Measurements from ENCODE around the gene TTYH3. TPM values are rescaled to one million over a fixed set of nuclear protein-coding genes. Genes with fewer than 3 reads are reported as not detected.
"Not testable (repeated sequence)": the region's sequence is repeated elsewhere in the genome, so short reads cannot be mapped to it uniquely, and the experiment has no call there.

TTYH3 gene, protein sequence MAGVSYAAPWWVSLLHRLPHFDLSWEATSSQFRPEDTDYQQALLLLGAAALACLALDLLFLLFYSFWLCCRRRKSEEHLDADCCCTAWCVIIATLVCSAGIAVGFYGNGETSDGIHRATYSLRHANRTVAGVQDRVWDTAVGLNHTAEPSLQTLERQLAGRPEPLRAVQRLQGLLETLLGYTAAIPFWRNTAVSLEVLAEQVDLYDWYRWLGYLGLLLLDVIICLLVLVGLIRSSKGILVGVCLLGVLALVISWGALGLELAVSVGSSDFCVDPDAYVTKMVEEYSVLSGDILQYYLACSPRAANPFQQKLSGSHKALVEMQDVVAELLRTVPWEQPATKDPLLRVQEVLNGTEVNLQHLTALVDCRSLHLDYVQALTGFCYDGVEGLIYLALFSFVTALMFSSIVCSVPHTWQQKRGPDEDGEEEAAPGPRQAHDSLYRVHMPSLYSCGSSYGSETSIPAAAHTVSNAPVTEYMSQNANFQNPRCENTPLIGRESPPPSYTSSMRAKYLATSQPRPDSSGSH
- polyA plus RNA-seq (2013, experiment 1 of 2): 158 TPM
- polyA plus RNA-seq (2013, experiment 2 of 2): 128 TPM

DNA sequence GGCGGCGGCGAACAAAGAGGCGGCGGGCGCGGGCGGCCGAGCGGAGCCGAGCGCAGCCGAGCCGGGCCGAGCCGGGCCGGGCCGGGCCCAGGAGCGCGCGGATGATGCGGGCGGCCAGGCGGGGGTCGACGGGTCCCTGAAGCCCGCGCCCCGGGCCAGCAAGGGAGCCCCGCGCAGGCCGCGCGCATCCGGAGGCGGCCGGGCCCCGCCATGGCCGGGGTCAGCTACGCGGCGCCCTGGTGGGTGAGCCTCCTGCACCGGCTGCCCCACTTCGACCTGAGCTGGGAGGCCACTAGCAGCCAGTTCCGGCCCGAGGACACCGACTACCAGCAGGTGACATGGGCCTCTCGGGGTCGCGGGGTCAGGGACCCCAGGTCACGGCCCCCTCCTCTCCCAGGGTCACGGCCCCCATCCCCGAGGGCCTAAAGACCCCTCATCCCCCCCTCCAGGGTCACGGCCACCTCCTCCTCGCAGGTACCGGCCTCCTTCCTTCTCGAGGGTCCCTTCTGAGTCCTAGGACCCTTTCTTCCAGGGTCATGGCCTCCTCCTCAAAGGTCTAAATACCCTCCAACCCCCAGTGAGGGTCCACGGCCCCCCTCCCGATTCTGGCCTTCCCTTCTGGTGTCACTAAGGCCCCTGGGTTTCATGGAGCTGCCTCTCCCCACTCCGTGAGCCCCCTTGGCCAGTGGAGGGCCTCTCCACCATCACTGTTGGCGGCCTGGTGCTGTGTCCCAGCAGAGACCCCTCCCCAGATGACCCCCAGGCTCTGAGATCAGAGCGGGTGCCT is at the start of gene TTYH3:
Gene TTYH3, plus strand, starts transcription at position 41 of the 787 bp plus-strand sequence. Its CDS starts 170 bp downstream, at position 211.
- peaks cover 23% of the 10 kb centered on the region for H3K36me3 ChIP-seq (ENCODE audit: control insufficient read depth, insufficient read depth, low read length)
- H3K4me3 ChIP-seq (ENCODE audit: extremely low read depth, insufficient read depth, low read length, poor library complexity, severe bottlenecking): peak within 1 kb of the TSS; percentile 82
- 0 to 1% methylated on average over 19 to 53 of the region's 62 CpGs for WGBS, 2 experiments (ENCODE audit: insufficient coverage in 2 of 2)
- peak within 1 kb of the TSS; percentile 76 for H3K27ac ChIP-seq (ENCODE audit: low read depth, low read length, severe bottlenecking)
- H3K4me1 ChIP-seq (ENCODE audit: control insufficient read depth, insufficient read depth, low read length, poor library complexity, severe bottlenecking): peaks cover 30% of the 10 kb centered on the region
- no peaks in the 10 kb centered on the region for H3K9me3 ChIP-seq (ENCODE audit: control insufficient read depth, low read length)

DNA sequence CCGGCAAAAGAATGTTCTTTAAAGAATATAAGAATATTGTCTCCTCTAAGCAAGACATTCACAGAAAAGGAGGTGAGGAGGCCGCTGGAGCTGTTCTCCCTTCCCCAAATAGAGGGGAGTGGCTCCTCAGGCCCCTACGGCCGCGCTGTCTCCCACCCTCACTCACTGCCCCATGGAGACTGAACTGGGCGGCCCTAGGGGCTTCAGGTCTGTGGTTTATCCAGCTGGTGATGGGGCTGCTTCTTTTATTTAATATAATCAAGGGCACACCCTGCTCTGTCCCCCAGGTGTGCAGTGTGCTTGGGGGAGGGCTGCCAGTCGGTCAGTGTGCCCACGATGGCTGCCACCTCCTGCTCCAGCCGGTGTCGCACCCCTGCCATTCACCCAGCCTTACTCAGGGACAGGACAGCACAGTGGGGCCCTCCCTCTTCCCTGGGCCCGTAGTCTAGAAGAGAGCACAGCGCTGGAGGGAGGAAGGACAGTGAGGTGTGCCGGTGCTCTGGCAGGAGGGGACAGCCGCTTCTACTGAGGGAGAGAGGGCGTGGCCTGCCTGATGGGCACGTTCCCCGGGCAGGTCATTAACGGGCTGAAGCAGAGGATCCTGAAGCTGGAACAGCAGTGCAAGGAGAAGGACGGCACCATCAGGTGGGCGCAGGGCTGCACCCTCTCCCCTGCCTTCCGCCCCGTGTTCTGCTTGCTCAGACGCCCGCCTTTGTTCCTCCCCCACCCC is 49.6 kb upstream of the TTYH3 start:
- no peaks in the 10 kb centered on the region for H3K9me3 ChIP-seq (ENCODE audit: control insufficient read depth, low read length)
- no peaks in the 10 kb centered on the region for H3K4me1 ChIP-seq (ENCODE audit: control insufficient read depth, insufficient read depth, low read length, poor library complexity, severe bottlenecking)
- no peak overlapping the region for H3K4me3 ChIP-seq (ENCODE audit: extremely low read depth, insufficient read depth, low read length, poor library complexity, severe bottlenecking)
- WGBS, 2 experiments (ENCODE audit: insufficient coverage in 2 of 2): 85 to 86% methylated on average over 15 to 17 of the region's 24 CpGs
- H3K27ac ChIP-seq (ENCODE audit: low read depth, low read length, severe bottlenecking): no peak overlapping the region
- peaks cover 11% of the 10 kb centered on the region for H3K36me3 ChIP-seq (ENCODE audit: control insufficient read depth, insufficient read depth, low read length)

DNA sequence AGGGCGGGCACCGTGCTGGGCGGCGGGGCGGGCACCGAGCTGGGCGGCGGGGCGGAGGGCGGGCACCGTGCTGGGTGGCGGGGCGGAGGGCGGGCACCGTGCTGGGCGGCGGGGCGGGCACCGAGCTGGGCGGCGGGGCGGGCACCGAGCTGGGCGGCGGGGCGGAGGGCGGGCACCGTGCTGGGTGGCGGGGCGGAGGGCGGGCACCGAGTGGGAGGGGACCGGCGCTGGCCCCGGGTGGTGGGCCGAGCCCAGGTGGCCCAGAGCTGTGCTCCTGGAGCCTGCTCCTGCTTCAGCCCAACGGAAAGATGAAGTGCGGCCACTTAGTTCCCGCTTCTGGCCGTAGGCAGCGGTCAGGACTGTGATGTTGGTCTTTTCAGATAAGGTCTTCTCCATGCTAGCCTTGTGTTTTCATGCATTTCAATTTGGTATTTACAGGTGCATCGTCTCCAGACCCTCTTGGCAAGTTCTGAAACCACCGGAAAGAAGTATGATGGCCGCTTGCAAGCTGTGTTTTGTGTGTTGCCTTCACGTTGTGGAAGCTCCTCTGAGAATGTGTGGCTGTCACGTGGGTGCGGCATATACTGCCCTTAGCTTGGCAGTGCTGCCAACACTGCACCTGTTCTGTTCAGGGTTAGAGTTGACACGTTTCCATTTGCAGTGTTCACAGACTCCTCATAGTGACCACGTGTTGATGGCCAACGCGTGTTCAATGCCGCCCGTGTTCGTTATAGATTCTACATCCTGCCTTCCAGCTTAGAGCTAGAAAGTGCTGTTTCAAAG is 47.8 kb upstream of the TTYH3 start:
- 92 to 97% methylated on average over 25 to 35 of the region's 54 CpGs for WGBS, 2 experiments (ENCODE audit: insufficient coverage in 2 of 2)

DNA sequence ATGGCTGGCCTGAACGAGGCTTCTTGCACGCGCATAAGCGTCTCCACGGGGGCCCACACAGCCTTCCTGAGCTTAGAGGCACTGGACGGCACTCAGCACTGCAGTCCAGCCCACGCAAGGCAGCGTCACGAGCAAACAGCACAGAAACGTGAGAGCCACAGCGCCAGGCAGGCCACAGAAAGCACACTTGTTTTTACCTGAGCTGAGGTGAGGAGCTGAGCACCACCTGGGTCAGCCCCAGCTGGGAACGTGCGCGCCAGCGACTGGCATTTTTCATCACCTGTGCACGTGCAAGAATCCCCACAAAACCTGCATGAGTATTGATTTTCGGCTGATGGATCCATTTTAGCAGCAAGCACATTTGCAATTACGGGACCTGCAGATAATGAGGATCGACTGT is 46.3 kb upstream of the TTYH3 start:
- 91 to 93% methylated on average over 15 to 18 of the region's 19 CpGs for WGBS, 2 experiments (ENCODE audit: insufficient coverage in 2 of 2)
- H3K4me3 ChIP-seq (ENCODE audit: extremely low read depth, insufficient read depth, low read length, poor library complexity, severe bottlenecking): no peak overlapping the region
- no peak overlapping the region for H3K27ac ChIP-seq (ENCODE audit: low read depth, low read length, severe bottlenecking)
- H3K4me1 ChIP-seq (ENCODE audit: control insufficient read depth, insufficient read depth, low read length, poor library complexity, severe bottlenecking): no peaks in the 10 kb centered on the region
- peaks cover 14% of the 10 kb centered on the region for H3K36me3 ChIP-seq (ENCODE audit: control insufficient read depth, insufficient read depth, low read length)
- no peaks in the 10 kb centered on the region for H3K9me3 ChIP-seq (ENCODE audit: control insufficient read depth, low read length)

More for the DNA sequence above, 47.8 kb upstream of the TTYH3 start:
- peaks cover 14% of the 10 kb centered on the region for H3K36me3 ChIP-seq (ENCODE audit: control insufficient read depth, insufficient read depth, low read length)
- no peaks in the 10 kb centered on the region for H3K9me3 ChIP-seq (ENCODE audit: control insufficient read depth, low read length)
- H3K4me1 ChIP-seq (ENCODE audit: control insufficient read depth, insufficient read depth, low read length, poor library complexity, severe bottlenecking): no peaks in the 10 kb centered on the region
- H3K4me3 ChIP-seq (ENCODE audit: extremely low read depth, insufficient read depth, low read length, poor library complexity, severe bottlenecking): no peak overlapping the region
- H3K27ac ChIP-seq (ENCODE audit: low read depth, low read length, severe bottlenecking): no peak overlapping the region

DNA sequence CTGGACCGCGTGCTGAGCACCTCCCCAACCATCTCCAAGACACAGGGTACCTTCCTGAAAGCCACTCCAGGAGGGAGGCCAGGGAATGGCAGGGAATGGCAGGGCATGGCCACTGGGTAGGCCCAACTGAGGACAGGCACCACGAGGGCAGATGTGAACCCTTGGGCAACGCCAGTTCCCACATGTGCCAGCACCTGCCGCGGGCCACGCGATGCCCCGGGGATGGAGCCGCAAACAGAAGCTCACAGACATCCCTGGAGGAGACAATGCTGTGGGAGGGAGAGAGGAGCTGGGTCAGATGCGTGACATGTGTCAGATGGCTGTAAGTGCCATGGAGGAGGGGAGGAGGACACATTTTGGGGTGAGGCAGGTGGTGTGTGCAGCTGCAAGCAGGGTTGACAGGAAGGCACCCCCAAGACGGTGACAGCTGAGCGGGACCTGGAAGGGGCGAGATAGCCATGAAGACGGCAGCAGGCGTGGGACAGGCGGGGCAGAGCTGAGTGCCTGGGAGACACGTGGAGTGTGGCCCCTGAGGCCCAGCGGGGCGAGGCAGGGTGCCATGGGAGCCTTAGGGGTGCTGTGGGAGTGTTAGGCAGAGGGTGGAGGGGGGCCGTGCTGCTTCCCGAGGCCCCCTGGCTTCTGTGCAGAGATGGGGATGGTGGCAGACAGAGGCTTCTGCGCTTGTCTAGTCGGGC is 45.3 kb upstream of the TTYH3 start:
- WGBS, 2 experiments (ENCODE audit: insufficient coverage in 2 of 2): 94 to 97% methylated on average over 19 to 22 of the region's 24 CpGs
- Histone ChIP-seq H3K36me3 (ENCODE audit: control insufficient read depth, insufficient read depth, low read length) (peaks cover 14% of the 10 kb centered on the region), H3K4me1 (ENCODE audit: control insufficient read depth, insufficient read depth, low read length, poor library complexity, severe bottlenecking) (no peaks in the 10 kb centered on the region), H3K9me3 (ENCODE audit: control insufficient read depth, low read length) (no peaks in the 10 kb centered on the region), H3K4me3 (ENCODE audit: extremely low read depth, insufficient read depth, low read length, poor library complexity, severe bottlenecking) (no peak overlapping the region), H3K27ac (ENCODE audit: low read depth, low read length, severe bottlenecking) (no peak overlapping the region)

DNA sequence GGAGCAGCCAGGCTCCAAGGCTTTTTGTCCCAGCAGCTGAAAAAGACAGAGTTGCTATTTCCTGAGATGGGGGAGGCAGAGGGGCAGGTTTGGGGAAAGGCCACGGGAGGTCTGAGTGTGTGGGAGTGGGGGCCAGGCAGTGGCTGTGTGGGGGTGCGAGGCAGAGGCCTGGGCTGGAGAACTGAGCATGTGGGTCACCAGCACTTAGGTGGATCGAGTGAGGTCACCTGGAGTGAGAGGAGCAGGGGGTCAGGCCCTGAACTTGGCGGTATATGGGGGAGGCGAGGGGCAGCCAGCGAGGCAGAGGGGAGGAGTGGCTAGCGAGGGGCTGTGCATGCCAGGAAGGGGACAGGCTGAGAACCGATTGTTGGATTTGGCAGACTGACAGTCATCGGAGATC is 44.7 kb upstream of the TTYH3 start:
- H3K9me3 ChIP-seq (ENCODE audit: control insufficient read depth, low read length): no peaks in the 10 kb centered on the region
- no peak overlapping the region for H3K4me3 ChIP-seq (ENCODE audit: extremely low read depth, insufficient read depth, low read length, poor library complexity, severe bottlenecking)
- WGBS, 2 experiments (ENCODE audit: insufficient coverage in 2 of 2): 93 to 94% methylated on average over 8 to 9 of the region's 9 CpGs
- H3K4me1 ChIP-seq (ENCODE audit: control insufficient read depth, insufficient read depth, low read length, poor library complexity, severe bottlenecking): no peaks in the 10 kb centered on the region
- H3K36me3 ChIP-seq (ENCODE audit: control insufficient read depth, insufficient read depth, low read length): peaks cover 14% of the 10 kb centered on the region
- H3K27ac ChIP-seq (ENCODE audit: low read depth, low read length, severe bottlenecking): no peak overlapping the region

DNA sequence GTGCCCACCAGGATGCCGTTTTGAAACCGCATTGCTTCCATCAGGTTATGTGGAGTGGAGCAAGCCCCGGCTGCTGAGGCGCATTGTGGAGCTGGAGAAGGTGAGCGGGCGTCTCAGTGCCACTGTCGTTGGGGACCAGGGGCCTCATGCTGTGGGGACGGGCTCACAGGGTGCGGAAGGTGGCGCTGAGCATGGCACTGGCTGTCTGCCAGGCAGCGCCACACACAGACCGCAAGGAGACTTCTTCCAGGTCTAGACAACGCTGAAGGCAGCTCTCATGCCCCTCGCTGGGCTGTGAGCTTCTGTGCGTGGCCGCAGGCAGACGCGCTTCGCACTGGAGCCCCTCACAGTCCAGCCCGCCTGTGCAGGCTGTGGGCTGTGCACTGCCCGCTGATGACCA is 44.0 kb upstream of the TTYH3 start:
- peaks cover 14% of the 10 kb centered on the region for H3K36me3 ChIP-seq (ENCODE audit: control insufficient read depth, insufficient read depth, low read length)
- no peak overlapping the region for H3K4me3 ChIP-seq (ENCODE audit: extremely low read depth, insufficient read depth, low read length, poor library complexity, severe bottlenecking)
- no peaks in the 10 kb centered on the region for H3K9me3 ChIP-seq (ENCODE audit: control insufficient read depth, low read length)
- 92 to 97% methylated on average over 21 of the region's 21 CpGs for WGBS, 2 experiments (ENCODE audit: insufficient coverage in 2 of 2)
- H3K27ac ChIP-seq (ENCODE audit: low read depth, low read length, severe bottlenecking): no peak overlapping the region
- H3K4me1 ChIP-seq (ENCODE audit: control insufficient read depth, insufficient read depth, low read length, poor library complexity, severe bottlenecking): no peaks in the 10 kb centered on the region

DNA sequence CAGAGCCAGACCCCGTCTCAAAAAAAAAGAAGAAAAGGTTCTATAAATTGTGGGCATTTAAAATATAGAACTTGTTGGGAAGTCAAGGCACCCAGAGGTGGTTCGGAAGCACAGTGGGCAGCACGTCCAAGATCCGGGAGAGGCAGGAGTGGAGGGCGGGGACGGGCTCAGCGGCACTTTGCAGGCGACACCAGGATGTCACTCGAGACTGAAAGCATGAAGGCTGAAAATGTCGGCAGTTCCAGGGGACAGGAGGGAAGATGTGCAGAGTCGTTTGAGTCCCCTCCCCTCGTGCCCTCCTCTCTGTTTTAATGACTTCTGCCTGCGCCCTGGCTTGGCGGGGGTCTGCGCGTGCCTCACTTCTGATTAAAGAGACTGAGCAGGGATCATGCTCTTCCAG is 42.4 kb upstream of the TTYH3 start:
- no peak overlapping the region for H3K27ac ChIP-seq (ENCODE audit: low read depth, low read length, severe bottlenecking)
- H3K9me3 ChIP-seq (ENCODE audit: control insufficient read depth, low read length): no peaks in the 10 kb centered on the region
- no peaks in the 10 kb centered on the region for H3K4me1 ChIP-seq (ENCODE audit: control insufficient read depth, insufficient read depth, low read length, poor library complexity, severe bottlenecking)
- no peak overlapping the region for H3K4me3 ChIP-seq (ENCODE audit: extremely low read depth, insufficient read depth, low read length, poor library complexity, severe bottlenecking)
- peaks cover 17% of the 10 kb centered on the region for H3K36me3 ChIP-seq (ENCODE audit: control insufficient read depth, insufficient read depth, low read length)
- 95 to 96% methylated on average over 16 of the region's 16 CpGs for WGBS, 2 experiments (ENCODE audit: insufficient coverage in 2 of 2)

DNA sequence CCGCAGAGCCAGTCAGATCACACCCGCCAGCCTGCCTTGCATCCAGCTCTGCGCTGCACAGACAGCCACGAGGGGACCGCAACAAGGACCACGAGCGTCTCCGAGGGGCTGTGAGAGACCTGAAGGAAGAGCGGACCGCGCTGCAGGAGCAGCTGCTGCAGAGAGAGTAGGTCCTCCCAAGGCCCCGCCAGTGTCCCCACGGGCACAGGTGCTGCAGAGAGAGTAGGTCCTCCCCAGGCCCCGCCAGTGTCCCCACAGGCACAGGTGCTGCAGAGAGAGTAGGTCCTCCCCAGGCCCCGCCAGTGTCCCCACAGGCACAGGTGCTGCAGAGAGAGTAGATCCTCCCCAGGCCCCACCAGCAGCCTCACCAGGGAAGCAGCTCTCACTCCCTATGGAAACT is 41.8 kb upstream of the TTYH3 start:
- 97% methylated on average over 12 to 15 of the region's 15 CpGs for WGBS, 2 experiments (ENCODE audit: insufficient coverage in 2 of 2)
- not testable (repeated sequence) for H3K9me3 ChIP-seq (ENCODE audit: control insufficient read depth, low read length); H3K4me3 ChIP-seq (ENCODE audit: extremely low read depth, insufficient read depth, low read length, poor library complexity, severe bottlenecking); H3K27ac ChIP-seq (ENCODE audit: low read depth, low read length, severe bottlenecking); H3K4me1 ChIP-seq (ENCODE audit: control insufficient read depth, insufficient read depth, low read length, poor library complexity, severe bottlenecking)
- peaks cover 16% of the 10 kb centered on the region for H3K36me3 ChIP-seq (ENCODE audit: control insufficient read depth, insufficient read depth, low read length)

All from mesodermal cell (in vitro differentiated cells).